Hematopoietic multipotent progenitor cell treated with erythropoietin and hydrocortisone succinate and interleukin-3 and kit ligand, for 4 days (in vitro differentiated cells): ENCODE data around the gene RGS13.
A peak's percentile ranks its signal among the peaks of the same experiment; 100 is the strongest.
"Not testable (repeated sequence)": the region's sequence is repeated elsewhere in the genome, so short reads cannot be mapped to it uniquely, and the experiment has no call there.

Experiments used
- DNase-seq: peaks from one replicate; pipeline ENCODE4 v3.0.0-alpha.2; 2015

The RGS13 gene

DNA sequence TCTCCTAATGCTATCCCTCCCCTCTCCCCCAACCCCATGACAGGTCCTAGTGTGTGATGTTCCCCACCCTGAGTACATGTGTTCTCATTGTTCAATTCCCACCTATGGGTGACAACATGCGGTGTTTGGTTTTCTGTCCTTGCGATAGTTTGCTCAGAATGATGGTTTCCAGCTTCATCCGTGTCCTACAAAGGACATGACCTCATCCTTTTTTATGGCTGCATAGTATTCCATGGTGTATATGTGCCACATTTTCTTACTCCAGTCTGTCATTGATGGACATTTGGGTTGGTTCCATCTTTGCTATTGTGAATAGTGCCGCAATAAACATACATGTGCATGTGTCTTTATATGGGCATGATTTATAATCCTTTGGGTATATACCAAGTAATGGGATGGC is 47.1 kb downstream of the RGS13 start:
- not testable (repeated sequence) for DNase-seq

DNA sequence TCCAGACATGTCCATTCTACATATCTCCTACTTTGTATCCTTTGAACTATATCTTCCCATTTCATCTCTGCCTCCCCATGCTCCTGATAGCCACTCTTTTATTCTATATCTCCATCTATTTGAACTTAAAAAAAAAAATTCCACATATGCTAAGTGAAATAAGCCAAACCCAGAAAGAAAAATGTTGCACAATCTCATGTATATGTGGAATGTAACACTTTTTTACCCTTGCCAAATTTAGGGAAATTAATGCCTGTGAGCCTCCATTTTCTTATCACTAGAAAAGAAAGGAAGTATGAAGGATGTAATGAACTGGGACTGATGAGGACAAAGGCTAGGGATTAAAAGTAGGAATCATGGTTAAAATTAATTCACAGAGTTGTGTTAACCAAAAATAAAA is 53.5 kb downstream of the RGS13 start:
- DNase-seq: no peak

- DNase-seq: no peak
Observed at GRCh38 chr1:192691041-192691440, 55.1 kb downstream of the RGS13 start.

- no peak for DNase-seq
Observed at GRCh38 chr1:192696082-192696481, 60.1 kb downstream of the RGS13 start.

GRCh38 chr1:192697771-192698170 is 61.8 kb downstream of the RGS13 start:
- DNase-seq: no peak

DNA sequence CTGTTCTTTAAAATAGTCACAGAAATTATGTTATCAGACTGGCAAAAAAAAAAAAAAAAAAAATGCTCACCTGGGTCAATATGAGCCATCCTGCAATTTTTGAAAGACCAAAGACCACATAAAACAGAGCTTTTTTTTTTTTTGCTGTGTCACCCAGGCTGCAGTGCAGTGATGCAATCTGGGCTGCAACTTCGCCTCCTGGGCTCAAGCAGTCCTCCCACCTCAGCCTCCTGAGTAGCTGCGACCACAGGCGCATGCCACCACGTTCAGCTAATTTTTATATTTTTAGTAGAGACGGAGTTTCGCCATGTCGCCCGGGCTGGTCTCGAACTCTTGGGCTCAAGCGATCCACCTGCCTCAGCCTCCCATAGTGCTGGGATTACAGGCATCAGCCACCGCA is 62.8 kb downstream of the RGS13 start:
- peak; percentile 9 for DNase-seq

GRCh38 chr1:192700834-192701271 is 64.9 kb downstream of the RGS13 start:
- peak; percentile 46 for DNase-seq

GRCh38 chr1:192702212-192702902 is 66.4 kb downstream of the RGS13 start:
- peak; percentile 78 for DNase-seq

DNA sequence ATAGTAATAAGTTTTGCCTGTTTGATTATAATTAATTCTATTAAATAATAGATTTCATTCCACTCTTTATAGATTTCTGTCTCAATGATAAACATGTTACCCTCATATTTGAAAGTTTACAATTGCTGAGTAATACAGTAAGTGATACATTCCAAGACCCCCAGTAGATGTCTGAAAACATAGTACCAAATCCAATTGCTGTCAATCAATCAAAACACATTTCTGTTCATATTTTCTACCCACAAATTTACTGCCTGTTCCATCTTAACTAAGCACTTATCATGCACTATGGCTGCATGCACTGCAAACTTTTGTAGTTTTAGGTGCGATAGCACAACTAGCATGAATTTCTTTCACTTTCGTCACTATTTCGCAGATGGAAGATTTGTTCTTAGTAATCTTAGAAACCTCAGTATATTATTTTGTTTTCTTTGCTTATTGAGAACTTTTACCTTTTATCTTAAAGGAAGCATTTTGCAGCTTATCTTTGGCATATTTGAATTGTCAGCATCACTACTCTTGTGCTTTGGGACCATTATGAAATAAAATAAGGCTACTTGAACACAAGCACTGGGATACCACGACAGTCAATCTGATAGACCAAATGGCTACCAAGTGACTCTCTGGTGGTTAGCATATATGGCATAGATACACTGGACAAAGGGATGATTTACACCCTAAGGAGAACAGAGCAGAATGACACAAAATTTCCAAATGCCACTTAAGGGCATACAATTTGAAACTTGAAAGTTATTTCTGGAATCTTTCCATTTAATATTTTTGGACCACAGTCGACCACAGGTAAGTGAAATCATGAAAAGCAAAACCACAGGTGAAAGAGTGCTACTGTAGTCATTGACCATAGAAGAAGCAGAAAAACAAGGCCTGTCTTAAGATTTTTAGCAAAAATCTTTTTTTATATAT is 67.6 kb downstream of the RGS13 start:
- DNase-seq: no peak

DNA sequence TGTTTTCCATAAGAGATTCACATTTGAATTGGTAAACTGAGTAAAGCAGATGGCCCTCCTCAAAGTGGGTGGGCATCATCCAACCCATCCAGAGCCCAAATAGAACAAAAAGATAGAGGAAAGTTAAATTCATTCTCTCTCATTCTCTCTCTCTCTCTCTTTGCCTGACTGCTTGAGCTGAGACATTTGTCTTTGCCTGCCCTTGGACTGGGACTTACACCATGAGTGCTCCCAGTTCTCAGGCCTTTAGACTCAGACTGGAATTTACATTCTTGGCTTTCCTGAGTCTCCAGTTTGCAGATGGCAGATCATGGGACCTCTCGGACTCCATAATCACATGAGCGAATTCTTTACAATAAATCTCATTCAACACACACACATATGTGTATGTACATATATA is 69.6 kb downstream of the RGS13 start:
- no peak for DNase-seq

- no peak for DNase-seq
Observed at GRCh38 chr1:192706936-192707335, 71.0 kb downstream of the RGS13 start.

- DNase-seq: peak; percentile 65
Observed at GRCh38 chr1:192707978-192708547, 72.1 kb downstream of the RGS13 start.

DNA sequence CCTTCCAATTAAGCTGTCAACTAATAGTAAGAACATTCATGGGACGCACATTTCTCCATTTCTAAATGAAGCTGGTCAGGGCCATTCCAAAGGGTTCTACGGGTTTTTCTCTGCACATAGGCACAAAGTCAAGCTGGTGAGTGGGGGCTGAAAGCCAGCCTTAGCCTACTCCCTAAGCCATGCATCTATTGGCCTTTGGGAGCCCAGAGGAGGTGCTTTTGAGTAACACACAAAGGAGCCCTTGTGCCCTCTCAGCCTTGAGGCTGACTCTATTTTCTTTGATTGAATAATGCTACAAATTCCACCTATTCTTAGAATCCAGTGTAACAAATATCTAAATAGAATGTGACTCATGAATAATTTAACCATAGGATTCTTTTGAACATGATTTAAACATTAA is 73.6 kb downstream of the RGS13 start:
- no peak for DNase-seq
